Measurements from ENCODE around the gene ATAD2B. TPM values are rescaled to one million over a fixed set of nuclear protein-coding genes. Genes with fewer than 3 reads are reported as not detected.

Gene ATAD2B
- total and polyA plus RNA-seq, 2 donors (not counting 1 experiment from before 2014, with no cell fraction given): 3.6 to 11.4 TPM

GRCh38 chr2:23839919-23840578 lies 86.9 kb downstream of the ATAD2B start:
- H2AFZ ChIP-seq (ENCODE audit: low read length): no peak overlapping the region
- H3K9ac ChIP-seq (ENCODE audit: insufficient read depth, low read length): no peak overlapping the region
- no peaks in the 10 kb centered on the region for H3K4me1 ChIP-seq (ENCODE audit: control insufficient read depth, extremely low read depth, insufficient read depth, low read length)
- no peak overlapping the region for H3K4me3 ChIP-seq (replicated peaks in 1 of 4; ENCODE audit: control extremely low read depth in 1 of 4, insufficient read depth in 1 of 4, low read depth in 3 of 4, low read length in 4 of 4)
- H3K36me3 ChIP-seq (ENCODE audit: control insufficient read depth, insufficient read depth, low read length): no peaks in the 10 kb centered on the region
- no peaks in the 10 kb centered on the region for H4K20me1 ChIP-seq (ENCODE audit: control insufficient read depth, extremely low read depth, insufficient read depth, low read length)
- H3K9me3 ChIP-seq (ENCODE audit: control insufficient read depth, insufficient read depth, low read depth, low read length): no peaks in the 10 kb centered on the region
- no peaks in the 10 kb centered on the region for H3K27me3 ChIP-seq (ENCODE audit: control insufficient read depth, insufficient read depth, low read length)
- H3K4me2 ChIP-seq (ENCODE audit: extremely low read depth, insufficient read depth, low read length): no peak overlapping the region
- no peak for DNase-seq (ENCODE audit: low read depth in 2 of 2)
- no peak for TF ChIP-seq CTCF (conservative IDR thresholded peaks at IDR 0.05 in 1 of 2, IDR thresholded peaks at IDR 0.05 in 1 of 2; ENCODE audit: low read depth in 1 of 2, low read length in 2 of 2)
- no peak for TF ChIP-seq EZH2 (IDR thresholded peaks at IDR 0.05; ENCODE audit: low read length, missing control alignments)
- H3K79me2 ChIP-seq (ENCODE audit: control insufficient read depth, insufficient read depth, low read length): no peaks in the 10 kb centered on the region
- no peak overlapping the region for H3K27ac ChIP-seq (ENCODE audit: insufficient read depth, low read length)

GRCh38 chr2:23838996-23839395 lies 87.9 kb downstream of the ATAD2B start:
- H3K27me3 ChIP-seq (ENCODE audit: control insufficient read depth, insufficient read depth, low read length): no peaks in the 10 kb centered on the region
- no peak overlapping the region for H3K9ac ChIP-seq (ENCODE audit: insufficient read depth, low read length)
- H3K79me2 ChIP-seq (ENCODE audit: control insufficient read depth, insufficient read depth, low read length): no peaks in the 10 kb centered on the region

GRCh38 chr2:23838581-23838980 lies 88.3 kb downstream of the ATAD2B start:
- no peak overlapping the region for H3K4me3 ChIP-seq (replicated peaks in 1 of 4; ENCODE audit: control extremely low read depth in 1 of 4, insufficient read depth in 1 of 4, low read depth in 3 of 4, low read length in 4 of 4)

More at GRCh38 chr2:23838996-23839395, 87.9 kb downstream of the ATAD2B start:
- no peaks in the 10 kb centered on the region for H3K9me3 ChIP-seq (ENCODE audit: control insufficient read depth, insufficient read depth, low read depth, low read length)
- no peak overlapping the region for H2AFZ ChIP-seq (ENCODE audit: low read length)
- H4K20me1 ChIP-seq (ENCODE audit: control insufficient read depth, extremely low read depth, insufficient read depth, low read length): no peaks in the 10 kb centered on the region
- no peak overlapping the region for H3K4me3 ChIP-seq (replicated peaks in 1 of 4; ENCODE audit: control extremely low read depth in 1 of 4, insufficient read depth in 1 of 4, low read depth in 3 of 4, low read length in 4 of 4)
- no peaks in the 10 kb centered on the region for H3K4me1 ChIP-seq (ENCODE audit: control insufficient read depth, extremely low read depth, insufficient read depth, low read length)
- no peaks in the 10 kb centered on the region for H3K36me3 ChIP-seq (ENCODE audit: control insufficient read depth, insufficient read depth, low read length)
- no peak for DNase-seq (ENCODE audit: low read depth in 2 of 2)
- H3K27ac ChIP-seq (ENCODE audit: insufficient read depth, low read length): no peak overlapping the region
- TF ChIP-seq CTCF (conservative IDR thresholded peaks at IDR 0.05 in 1 of 2, IDR thresholded peaks at IDR 0.05 in 1 of 2; ENCODE audit: low read depth in 1 of 2, low read length in 2 of 2): no peak
- no peak for TF ChIP-seq EZH2 (IDR thresholded peaks at IDR 0.05; ENCODE audit: low read length, missing control alignments)
- no peak overlapping the region for H3K4me2 ChIP-seq (ENCODE audit: extremely low read depth, insufficient read depth, low read length)

More at GRCh38 chr2:23838581-23838980, 88.3 kb downstream of the ATAD2B start:
- Histone ChIP-seq H3K27me3 (ENCODE audit: control insufficient read depth, insufficient read depth, low read length) (no peaks in the 10 kb centered on the region), H3K9ac (ENCODE audit: insufficient read depth, low read length) (no peak overlapping the region), H3K9me3 (ENCODE audit: control insufficient read depth, insufficient read depth, low read depth, low read length) (no peaks in the 10 kb centered on the region), H2AFZ (ENCODE audit: low read length) (no peak overlapping the region), H3K27ac (ENCODE audit: insufficient read depth, low read length) (no peak overlapping the region), H3K4me1 (ENCODE audit: control insufficient read depth, extremely low read depth, insufficient read depth, low read length) (no peaks in the 10 kb centered on the region), H3K4me2 (ENCODE audit: extremely low read depth, insufficient read depth, low read length) (no peak overlapping the region), H4K20me1 (ENCODE audit: control insufficient read depth, extremely low read depth, insufficient read depth, low read length) (no peaks in the 10 kb centered on the region), H3K36me3 (ENCODE audit: control insufficient read depth, insufficient read depth, low read length) (no peaks in the 10 kb centered on the region), H3K79me2 (ENCODE audit: control insufficient read depth, insufficient read depth, low read length) (no peaks in the 10 kb centered on the region)
- DNase-seq (ENCODE audit: low read depth in 2 of 2): no peak
- no peak for TF ChIP-seq CTCF (conservative IDR thresholded peaks at IDR 0.05 in 1 of 2, IDR thresholded peaks at IDR 0.05 in 1 of 2; ENCODE audit: low read depth in 1 of 2, low read length in 2 of 2)
- no peak for TF ChIP-seq EZH2 (IDR thresholded peaks at IDR 0.05; ENCODE audit: low read length, missing control alignments)

All from fibroblast of lung (primary cell).